Thoracic aorta (tissue), 2 donors: ENCODE results near the gene STRAP. TPM values are rescaled to one million over a fixed set of nuclear protein-coding genes. Genes with fewer than 3 reads are reported as not detected.

ENCODE experiments used
- ATAC-seq: fragments of 150-250 bp; one replicate; pipeline ENCODE4 v1.8.0; 2017; ENCODE audit warnings: low read depth; ENCODE audit not compliant: insufficient number of reproducible peaks, low FRiP score
- DNase-seq: peaks from one replicate; pipeline ENCODE4 v3.0.0-alpha.2; 2020; ENCODE audit warnings: low spot score
- H3K27ac ChIP-seq, 2 donors: fragments of 200-600 bp; sonication (generic); 1 replicate in 1 of 2; 2 replicates in 1 of 2; pipeline ENCODE4 v1.5.1; 2016; ENCODE audit warnings: mild to moderate bottlenecking in 2 of 2, moderate library complexity in 2 of 2
- H3K27me3 ChIP-seq: fragments of 200-600 bp; sonication (generic); replicated peaks from 2 replicates; pipeline ENCODE4 v1.6.0; 2016; ENCODE audit warnings: mild to moderate bottlenecking; ENCODE audit not compliant: insufficient read depth
- H3K36me3 ChIP-seq: fragments of 200-600 bp; sonication (generic); one replicate; pipeline ENCODE4 v1.5.1; 2016
- H3K4me1 ChIP-seq, 2 donors: fragments of 200-600 bp; sonication (generic); 1 replicate in 1 of 2; 2 replicates in 1 of 2; pipeline versions ENCODE4 v1.5.1 to v1.6.0; 2016; ENCODE audit warnings: low read depth in 2 of 2, mild to moderate bottlenecking in 1 of 2; ENCODE audit not compliant: control insufficient read depth in 1 of 2
- H3K4me3 ChIP-seq: fragments of 200-600 bp; sonication (generic); 2 replicates; pipeline ENCODE4 v1.5.1; 2016; ENCODE audit warnings: mild to moderate bottlenecking
- H3K9me3 ChIP-seq: fragments of 200-600 bp; sonication (generic); 2 replicates; pipeline ENCODE4 v1.5.1; 2016
- CTCF ChIP-seq: fragments of 200-600 bp; sonication (generic); IDR thresholded peaks from one replicate; pipeline ENCODE4 v1.5.1; 2019; ENCODE audit warnings: antibody characterized with exemption
- total RNA-seq, 2 donors: library from RNA; depleted of rRNA; stranded (reverse); fragments of >200 nt; gene quantifications; one replicate each; pipeline versions ENCODE4 v1.1.0 to v1.2.3, GENCODE V29; 2016

STRAP gene
- total RNA-seq, 2 donors from 2014 or later: 55.1 to 55.5 TPM

- peaks cover 3 to 17% of the 10 kb centered on the region in 2 donors for H3K4me1 ChIP-seq
- DNase-seq (no peak), ATAC-seq (no peak)
- no peaks in the 10 kb centered on the region for H3K9me3 ChIP-seq
- no peak overlapping the region for H3K27ac ChIP-seq
- no peak for TF ChIP-seq CTCF
- no peak overlapping the region for H3K4me3 ChIP-seq
- H3K36me3 ChIP-seq: no peaks in the 10 kb centered on the region
- H3K27me3 ChIP-seq: no peaks in the 10 kb centered on the region
Measured at GRCh38 chr12:15932327-15932726, 50.1 kb downstream of the STRAP start.

- DNase-seq: no peak
- H3K4me3 ChIP-seq: no peak overlapping the region
- peaks cover 3 to 15% of the 10 kb centered on the region in 2 donors for H3K4me1 ChIP-seq
- no peaks in the 10 kb centered on the region for H3K27me3 ChIP-seq
- H3K36me3 ChIP-seq: no peaks in the 10 kb centered on the region
- TF ChIP-seq CTCF: no peak
- H3K9me3 ChIP-seq: no peaks in the 10 kb centered on the region
- no peak overlapping the region for H3K27ac ChIP-seq
- ATAC-seq: no peak
Measured at GRCh38 chr12:15932971-15933370, 50.8 kb downstream of the STRAP start.

GRCh38 chr12:15933751-15934150 lies 51.6 kb downstream of the STRAP start:
- H3K4me3 ChIP-seq: no peak overlapping the region
- TF ChIP-seq CTCF: no peak
- no peaks in the 10 kb centered on the region for H3K9me3 ChIP-seq
- H3K27ac ChIP-seq: no peak overlapping the region
- DNase-seq (no peak), ATAC-seq (no peak)
- H3K27me3 ChIP-seq: no peaks in the 10 kb centered on the region
- H3K4me1 ChIP-seq: peaks cover 0 to 8% of the 10 kb centered on the region in 2 donors
- H3K36me3 ChIP-seq: no peaks in the 10 kb centered on the region

- peaks cover 0 to 2% of the 10 kb centered on the region in 2 donors for H3K4me1 ChIP-seq
- DNase-seq (no peak), ATAC-seq (no peak)
- no peak for TF ChIP-seq CTCF
- no peaks in the 10 kb centered on the region for H3K27me3 ChIP-seq
- no peaks in the 10 kb centered on the region for H3K36me3 ChIP-seq
- no peak overlapping the region for H3K27ac ChIP-seq
- H3K4me3 ChIP-seq: no peak overlapping the region
- H3K9me3 ChIP-seq: peaks cover 4% of the 10 kb centered on the region
Measured at GRCh38 chr12:15936751-15937150, 54.6 kb downstream of the STRAP start.

GRCh38 chr12:15937902-15938301 lies 55.7 kb downstream of the STRAP start:
- Histone ChIP-seq H3K27ac (no peak overlapping the region), H3K4me3 (no peak overlapping the region), H3K27me3 (no peaks in the 10 kb centered on the region), H3K36me3 (no peaks in the 10 kb centered on the region), H3K4me1 (no peaks in the 10 kb centered on the region), H3K9me3 (peaks cover 4% of the 10 kb centered on the region)
- no peak for ATAC-seq
- TF ChIP-seq CTCF: no peak
- DNase-seq: no peak
